Esophagus squamous epithelium (tissue), 5 donors: Measurements from ENCODE around the gene ZNF346. TPM values are rescaled to one million over a fixed set of nuclear protein-coding genes. Genes with fewer than 3 reads are reported as not detected.
"Not testable (repeated sequence)": the region's sequence is repeated elsewhere in the genome, so short reads cannot be mapped to it uniquely, and the experiment has no call there.

Source experiments
- DNase-seq: peaks from one replicate; lab custom pipeline; 2025; lab: John Stamatoyannopoulos, UW
- H3K27ac ChIP-seq, 4 donors: fragments of 200-600 bp; sonication (generic); one replicate each; pipeline ENCODE4 v1.5.1; 2016 to 2019; ENCODE audit warnings: mild to moderate bottlenecking in 1 of 4
- H3K27me3 ChIP-seq, 4 donors: fragments of 200-600 bp; sonication (generic); 1 replicate in 3 of 4; 2 replicates in 1 of 4; pipeline versions ENCODE4 v1.5.1 to v1.6.0; 2017 to 2021; ENCODE audit warnings: antibody characterized with exemption in 1 of 4
- H3K36me3 ChIP-seq, 3 donors: fragments of 200-600 bp; sonication (generic); one replicate each; pipeline ENCODE4 v1.5.1; 2016 to 2019
- H3K4me1 ChIP-seq, 3 donors: fragments of 200-600 bp; sonication (generic); one replicate each; pipeline ENCODE4 v1.5.1; 2017 to 2019
- H3K4me3 ChIP-seq, 4 donors: fragments of 200-600 bp; sonication (generic); 1 replicate in 3 of 4; 2 replicates in 1 of 4; pipeline ENCODE4 v1.5.1; 2016 to 2019; ENCODE audit warnings: mild to moderate bottlenecking in 2 of 4, moderate library complexity in 1 of 4
- H3K9me3 ChIP-seq, 3 donors: fragments of 200-600 bp; sonication (generic); one replicate each; pipeline ENCODE4 v1.5.1; 2016 to 2019
- CTCF ChIP-seq, 6 experiments: fragments of 450-650 bp in 4 of 6; fragments of 200-600 bp in 2 of 6; sonication (generic) in 2 of 6; IDR thresholded peaks; one replicate each; pipeline ENCODE4 v1.5.1; 2016 to 2019; ENCODE audit warnings: antibody characterized with exemption in 6 of 6, mild to moderate bottlenecking in 4 of 6, moderate library complexity in 4 of 6
- POLR2A ChIP-seq, 4 donors: fragments of 450-650 bp; IDR thresholded peaks; one replicate each; pipeline ENCODE4 v1.6.1; 2017; ENCODE audit warnings: antibody characterized with exemption in 4 of 4, mild to moderate bottlenecking in 4 of 4, moderate library complexity in 3 of 4
- WGBS, 2 donors: methylation state at CpG; one replicate each; pipeline ENCODE4 v1.1.5; 2018; 5-methylcytosine and 5-hydroxymethylcytosine counted together
- intact Hi-C: fragments of 100-400 bp; cut with DNase I; formaldehyde crosslinking; loops from one replicate; pipeline ENCODE4 v1.15.0; 2022
- total RNA-seq, 4 donors: library from RNA; depleted of rRNA; stranded (reverse); fragments of >200 nt; gene quantifications; one replicate each; pipeline ENCODE4 v1.1.0, GENCODE V29; 2016
- donor health status: DM: yes; HTN: yes; CAD: no.

Gene ZNF346
- total RNA-seq, 4 donors from 2014 or later = 11.4 to 17.0 (median 13.3) TPM

- Histone ChIP-seq H3K9me3 (no peaks in the 10 kb centered on the region), H3K4me3 (no peak overlapping the region), H3K4me1 (peaks cover 0 to 11% (median 0%) of the 10 kb centered on the region in 3 donors), H3K27ac (no peak overlapping the region), H3K27me3 (no peaks in the 10 kb centered on the region), H3K36me3 (peaks cover 0 to 29% (median 0%) of the 10 kb centered on the region in 3 donors)
- intact Hi-C loops = no loop called here
- no peak for TF ChIP-seq CTCF (IDR thresholded peaks at IDR 0.05)
- no peak for TF ChIP-seq POLR2A (IDR thresholded peaks at IDR 0.05)
- 67 to 72% methylated on average over 2 of the region's 2 CpGs for WGBS, 2 donors
- DNase-seq = no peak
Observed at GRCh38 chr5:176985516-176985915, 37.0 kb upstream of the ZNF346 start.

GRCh38 chr5:176986280-176986679, 36.2 kb upstream of the ZNF346 start:
- no peak overlapping the region for H3K27ac ChIP-seq
- WGBS, 2 donors = 93 to 100% methylated on average over 1 to 2 of the region's 2 CpGs
- no peak overlapping the region for H3K4me3 ChIP-seq
- intact Hi-C loops = no loop called here
- H3K9me3 ChIP-seq = no peaks in the 10 kb centered on the region
- no peaks in the 10 kb centered on the region for H3K27me3 ChIP-seq
- no peak for DNase-seq
- no peak for TF ChIP-seq POLR2A (IDR thresholded peaks at IDR 0.05)
- no peak for TF ChIP-seq CTCF (IDR thresholded peaks at IDR 0.05)
- peaks cover 0 to 22% (median 0%) of the 10 kb centered on the region in 3 donors for H3K36me3 ChIP-seq
- peaks cover 0 to 11% (median 0%) of the 10 kb centered on the region in 3 donors for H3K4me1 ChIP-seq

GRCh38 chr5:176987583-176987982, 34.9 kb upstream of the ZNF346 start:
- intact Hi-C loops = no loop called here
- 79 to 88% methylated on average over 3 of the region's 3 CpGs for WGBS, 2 donors

GRCh38 chr5:176993081-176993480, 29.4 kb upstream of the ZNF346 start:
- H3K4me3 ChIP-seq, intact Hi-C loops, H3K36me3 ChIP-seq, H3K9me3 ChIP-seq, H3K27me3 ChIP-seq, H3K27ac ChIP-seq, DNase-seq: not testable (repeated sequence)
- H3K4me1 ChIP-seq = peaks cover 0 to 30% (median 6%) of the 10 kb centered on the region in 3 donors
- WGBS, 2 donors = 85 to 87% methylated on average over 3 of the region's 3 CpGs

More at GRCh38 chr5:176987583-176987982, 34.9 kb upstream of the ZNF346 start:
- no peak for TF ChIP-seq POLR2A (IDR thresholded peaks at IDR 0.05)
- no peak for TF ChIP-seq CTCF (IDR thresholded peaks at IDR 0.05)
- Histone ChIP-seq H3K4me1 (peaks cover 0 to 11% (median 0%) of the 10 kb centered on the region in 3 donors), H3K27me3 (no peaks in the 10 kb centered on the region), H3K4me3 (no peak overlapping the region), H3K27ac (no peak overlapping the region), H3K9me3 (no peaks in the 10 kb centered on the region), H3K36me3 (peaks cover 0 to 9% (median 0%) of the 10 kb centered on the region in 3 donors)
- DNase-seq = no peak

GRCh38 chr5:176994460-176995121, 27.9 kb upstream of the ZNF346 start:
- Histone ChIP-seq H3K27ac (peak overlapping the region; percentile 42 to 72 (median 50)), H3K9me3 (no peaks in the 10 kb centered on the region), H3K4me1 (peaks cover 0 to 30% (median 6%) of the 10 kb centered on the region in 3 donors), H3K4me3 (no peak overlapping the region), H3K27me3 (no peaks in the 10 kb centered on the region), H3K36me3 (no peaks in the 10 kb centered on the region)
- 44 to 71% methylated on average over 6 to 7 of the region's 7 CpGs for WGBS, 2 donors
- intact Hi-C loops = no loop called here
- DNase-seq = no peak
- TF ChIP-seq CTCF (IDR thresholded peaks at IDR 0.05) (no peak), POLR2A (IDR thresholded peaks at IDR 0.05) (no peak)
